K562 (cell line): ENCODE results near the gene ZFX. TPM values are rescaled to one million over a fixed set of nuclear protein-coding genes. Genes with fewer than 3 reads are reported as not detected.

Experiments
- CBFA2T2 ChIP-seq: fragments of 450-650 bp; conservative IDR thresholded peaks from 2 replicates; pipeline ENCODE4 v1.6.1; 2017; ENCODE audit warnings: mild to moderate bottlenecking
- ERF ChIP-seq: fragments of 450-650 bp; formaldehyde crosslinking; IDR thresholded peaks from 2 replicates; pipeline ENCODE4 v1.4.0; 2020; ENCODE audit warnings: mild to moderate bottlenecking, mixed read lengths
- ETV1 ChIP-seq: fragments of 450-650 bp; conservative IDR thresholded peaks from 2 replicates; pipeline ENCODE4 v1.6.1; 2016; ENCODE audit warnings: missing genetic modification characterization, control low read depth, low read depth, missing compliant biosample characterization
- FOXA3 ChIP-seq, 2 experiments: fragments of 450-650 bp in 1 of 2; sonication (generic) in 1 of 2; formaldehyde crosslinking; IDR thresholded peaks in 1 of 2; conservative IDR thresholded peaks in 1 of 2; 2 replicates each; pipeline versions ENCODE4 v1.4.0 to v1.8.0; 2020 to 2022; ENCODE audit warnings: mild to moderate bottlenecking in 2 of 2, missing genetic modification reagents in 1 of 2
- GATAD2B ChIP-seq: fragments of 450-650 bp; IDR thresholded peaks from 2 replicates; pipeline ENCODE4 v1.6.1; 2017; ENCODE audit warnings: mild to moderate bottlenecking, borderline replicate concordance
- HBP1 ChIP-seq: fragments of 450-650 bp; formaldehyde crosslinking; IDR thresholded peaks from 2 replicates; pipeline ENCODE4 v1.4.0; 2022; ENCODE audit warnings: missing genetic modification characterization
- HOXB6 ChIP-seq: fragments of 250-450 bp; sonication (Bioruptor Pico); IDR thresholded peaks from 2 replicates; pipeline ENCODE4 v1.5.1; 2022; ENCODE audit warnings: mild to moderate bottlenecking, borderline replicate concordance
- KLF1 ChIP-seq: fragments of 450-650 bp; IDR thresholded peaks from 2 replicates; pipeline ENCODE4 v1.6.1; 2016; ENCODE audit warnings: missing genetic modification characterization, missing compliant biosample characterization
- LARP7 ChIP-seq: fragments of 450-650 bp; IDR thresholded peaks from 2 replicates; pipeline ENCODE4 v1.6.1; 2016
- NFRKB ChIP-seq: fragments of 450-650 bp; IDR thresholded peaks from 2 replicates; pipeline ENCODE4 v1.6.1; 2016; ENCODE audit warnings: low read depth
- TAF7 ChIP-seq: fragments of 450-650 bp; IDR thresholded peaks from 2 replicates; pipeline ENCODE4 v1.6.1; 2016; ENCODE audit warnings: missing genetic modification characterization, missing compliant biosample characterization
- TRIM25 ChIP-seq: fragments of 450-650 bp; IDR thresholded peaks from 2 replicates; pipeline ENCODE4 v1.7.0; 2016; ENCODE audit warnings: borderline replicate concordance
- TRIM28 ChIP-seq: fragments of 450-650 bp; IDR thresholded peaks from 2 replicates; pipeline ENCODE4 v1.6.1; 2017
- ZNF174 ChIP-seq: fragments of 250-450 bp; sonication (Bioruptor Pico); IDR thresholded peaks from 2 replicates; pipeline ENCODE4 v1.4.0; 2020; ENCODE audit warnings: mild to moderate bottlenecking
- ZNF212 ChIP-seq: fragments of 450-650 bp; formaldehyde crosslinking; IDR thresholded peaks from 2 replicates; pipeline ENCODE4 v1.4.0; 2020; ENCODE audit warnings: mild to moderate bottlenecking
- ZNF584 ChIP-seq: fragments of 200-800 bp; sonication (Bioruptor generic); IDR thresholded peaks from 2 replicates; pipeline ENCODE4 v1.6.1; 2016; ENCODE audit warnings: low read depth, mild to moderate bottlenecking, missing genetic modification characterization, missing compliant biosample characterization
- ZNF639 ChIP-seq, 2 experiments: fragments of 200-800 bp in 1 of 2; sonication (Bioruptor generic) in 1 of 2; sonication (generic) in 1 of 2; formaldehyde crosslinking in 1 of 2; IDR thresholded peaks in 1 of 2; conservative IDR thresholded peaks in 1 of 2; 2 replicates each; pipeline versions ENCODE4 v1.5.0 to v1.6.1; 2016 to 2020; ENCODE audit warnings: missing compliant biosample characterization in 1 of 2, missing genetic modification characterization in 1 of 2, missing genetic modification reagents in 1 of 2
- ZNF644 ChIP-seq: fragments of 200-800 bp; sonication (Bioruptor generic); IDR thresholded peaks from 2 replicates; pipeline ENCODE4 v1.6.1; 2016; ENCODE audit warnings: low read depth, missing genetic modification characterization, missing compliant biosample characterization
- ZNF717 ChIP-seq: fragments of 250-450 bp; sonication (Bioruptor Pico); IDR thresholded peaks from 2 replicates; pipeline ENCODE4 v1.5.0; 2021
- polyA plus RNA-seq, 8 experiments: library from polyadenylated mRNA; depleted of rRNA in 4 of 8; stranded (reverse) in 5 of 8; unstranded in 3 of 8; fragments of >200 nt; fragmentation: Nextera tagmentation in 2 of 8; fragmentation: Illumina TruSeq in 1 of 8; extraction: Ambion mirVana in 2 of 8; extraction: Trizol in 1 of 8; gene quantifications; 2 replicates each; pipeline versions ENCODE4 v1.2.1 to v1.2.3, GENCODE V29; 2011 to 2014; ENCODE audit warnings: inconsistent platforms in 1 of 8, missing spikeins in 1 of 8
- total RNA-seq, 7 experiments: library from RNA; depleted of rRNA in 6 of 7; stranded (reverse); fragments of >200 nt in 6 of 7; fragmentation: Illumina TruSeq in 2 of 7; extraction: Trizol in 2 of 7; gene quantifications; 2 replicates each; pipeline versions ENCODE4 v1.2.1 to v1.2.3, GENCODE V29; 2011 to 2021; ENCODE audit warnings: low replicate concordance in 1 of 7
- TF ChIP-seq, protein P1 (sequence below): sonication (generic); formaldehyde crosslinking; IDR thresholded peaks from 2 replicates; pipeline ENCODE4 v1.9.0; 2022; ENCODE audit warnings: mild to moderate bottlenecking, missing genetic modification reagents
- TF ChIP-seq, protein P2 (sequence below): sonication (generic); formaldehyde crosslinking; IDR thresholded peaks from 2 replicates; pipeline ENCODE4 v1.8.0; 2022; ENCODE audit warnings: missing genetic modification reagents, mild to moderate bottlenecking, borderline replicate concordance

Gene ZFX
- total and polyA plus RNA-seq, 9 of the 15 experiments (the other 6 are each of a cell fraction or from before 2014, with no cell fraction given): 5.3 to 25.2 (median 11.4) TPM

DNA sequence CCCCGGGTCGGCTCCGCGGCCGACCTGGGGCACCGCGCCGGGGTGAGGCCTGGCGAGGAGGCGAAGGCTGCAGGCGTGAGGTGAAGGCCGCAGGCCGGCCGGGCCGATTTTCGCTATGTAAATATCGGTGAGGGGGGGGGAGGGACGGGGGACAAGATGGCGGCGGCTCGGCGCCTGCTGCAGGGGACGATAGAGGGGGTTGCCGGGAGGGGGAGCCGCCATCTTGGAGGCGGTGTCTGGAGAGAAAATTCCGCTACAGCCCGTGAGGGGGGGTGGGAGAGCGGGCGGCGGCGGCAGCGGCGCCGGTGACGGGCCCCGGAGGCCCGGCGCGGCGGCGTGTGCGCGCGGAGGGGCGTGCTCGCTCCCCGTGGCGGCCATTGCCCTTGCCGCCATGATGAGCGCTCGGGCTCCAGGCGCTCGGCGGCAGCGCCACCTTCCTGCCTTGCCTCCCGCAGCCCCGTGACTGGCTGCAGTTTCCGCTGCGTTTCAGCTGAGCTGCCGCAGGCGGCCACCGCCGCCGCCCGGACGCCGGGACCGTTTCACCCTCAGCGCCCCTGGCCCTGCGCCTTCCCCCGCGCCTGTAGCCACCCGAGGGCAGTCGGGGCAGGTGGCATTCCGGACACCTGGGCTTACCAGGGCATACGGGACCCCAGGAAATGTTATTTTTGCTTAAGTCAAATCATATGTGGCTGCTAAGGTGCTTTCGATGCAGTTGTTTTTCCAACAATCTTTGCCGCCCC lies 692 bp downstream of the ZFX start (continued):
- TF ChIP-seq ZNF212 (CRISPR knock-in tag) (peak; percentile 22; the same call in 1 of the 2 replicates), TAF7 (tag) (no peak), KLF1 (tag) (no peak), ZNF584 (CRISPR knock-in tag) (no peak), HOXB6 (CRISPR knock-in tag) (no peak), HBP1 (CRISPR knock-in tag) (no peak), ZNF717 (CRISPR knock-in tag) (no peak), FOXA3 (CRISPR knock-in tag; conservative IDR thresholded peaks at IDR 0.05 in 1 of 2, IDR thresholded peaks at IDR 0.05 in 1 of 2) (peak; percentile 52 to 86; a peak in 3 of 4 replicates), TRIM25 (no peak), NFRKB (peak; percentile 56; the same call in 1 of the 2 replicates), GATAD2B (0 out of 2 replicates have a peak, but pooled peaks have one; percentile 13), ZNF174 (CRISPR knock-in tag) (no peak), CBFA2T2 (no peak), LARP7 (no peak), ERF (CRISPR knock-in tag) (0 out of 2 replicates have a peak, but pooled peaks have one; percentile 46), ETV1 (tag) (peak; percentile 18; the same call in 1 of the 2 replicates), ZNF639 (CRISPR knock-in tag; conservative IDR thresholded peaks at IDR 0.05 in 1 of 2, IDR thresholded peaks at IDR 0.05 in 1 of 2) (peak in 1 of 2 experiments; percentile 100; a peak in 2 of 4 replicates), TRIM28 (no peak), ZNF644 (tag) (peak; percentile 69)
- TF ChIP-seq, protein P1, sequence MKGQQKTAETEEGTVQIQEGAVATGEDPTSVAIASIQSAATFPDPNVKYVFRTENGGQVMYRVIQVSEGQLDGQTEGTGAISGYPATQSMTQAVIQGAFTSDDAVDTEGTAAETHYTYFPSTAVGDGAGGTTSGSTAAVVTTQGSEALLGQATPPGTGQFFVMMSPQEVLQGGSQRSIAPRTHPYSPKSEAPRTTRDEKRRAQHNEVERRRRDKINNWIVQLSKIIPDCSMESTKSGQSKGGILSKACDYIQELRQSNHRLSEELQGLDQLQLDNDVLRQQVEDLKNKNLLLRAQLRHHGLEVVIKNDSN (CRISPR knock-in tag): peak; percentile 64
- TF ChIP-seq, protein P2, sequence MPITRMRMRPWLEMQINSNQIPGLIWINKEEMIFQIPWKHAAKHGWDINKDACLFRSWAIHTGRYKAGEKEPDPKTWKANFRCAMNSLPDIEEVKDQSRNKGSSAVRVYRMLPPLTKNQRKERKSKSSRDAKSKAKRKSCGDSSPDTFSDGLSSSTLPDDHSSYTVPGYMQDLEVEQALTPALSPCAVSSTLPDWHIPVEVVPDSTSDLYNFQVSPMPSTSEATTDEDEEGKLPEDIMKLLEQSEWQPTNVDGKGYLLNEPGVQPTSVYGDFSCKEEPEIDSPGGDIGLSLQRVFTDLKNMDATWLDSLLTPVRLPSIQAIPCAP: no peak
